ENCODE measurements around the gene FFAR3.

DNA sequence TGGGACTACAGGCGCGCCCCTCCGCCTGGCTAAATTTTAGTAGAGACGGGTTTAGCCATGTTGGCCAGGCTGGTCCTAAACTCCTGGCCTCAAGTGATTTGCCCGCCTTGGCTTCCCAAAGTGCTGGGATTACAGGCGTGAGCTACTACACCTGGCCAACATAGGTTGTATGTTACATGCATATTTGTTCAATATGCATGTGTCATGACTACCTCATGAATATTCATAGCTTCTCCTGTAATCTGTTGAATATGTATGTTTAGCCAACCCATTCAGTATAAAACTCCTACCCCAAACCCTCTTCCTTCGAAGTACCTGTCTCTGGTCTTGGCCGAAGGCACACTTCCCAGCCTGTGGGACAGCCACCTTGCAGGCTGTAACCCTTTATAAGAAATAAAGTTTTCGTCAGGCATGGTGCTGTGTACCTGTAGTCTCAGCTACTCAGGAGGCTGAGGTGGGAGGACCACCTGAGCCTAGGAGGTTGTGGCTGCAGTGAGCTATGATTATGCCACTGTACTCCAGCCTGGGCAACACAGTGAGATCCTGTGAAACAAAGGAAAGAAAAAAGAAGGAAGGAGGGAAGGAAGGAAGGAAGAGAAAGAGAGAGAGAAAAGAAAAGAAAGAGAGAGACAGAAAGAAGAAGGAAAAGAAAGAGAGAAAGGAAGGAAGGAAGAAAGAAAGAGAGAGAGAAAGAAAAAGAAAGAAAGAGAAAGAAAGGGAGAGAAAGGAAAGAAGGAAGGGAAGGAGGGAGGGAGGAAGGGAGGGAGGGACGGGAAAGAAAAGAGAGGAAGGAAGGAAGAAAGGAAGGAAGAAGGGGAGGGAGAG, 41.9 kb downstream of the FFAR3 start:
- no peak for TF ChIP-seq CTCF (IDR thresholded peaks at IDR 0.05)
- no peak for TF ChIP-seq POLR2A (IDR thresholded peaks at IDR 0.05)
